ENCODE measurements around the gene CPT1A. TPM values are rescaled to one million over a fixed set of nuclear protein-coding genes. Genes with fewer than 3 reads are reported as not detected.

CPT1A gene
- total RNA-seq, 2 experiments from 2014 or later, result 21.3 to 24.6 TPM

DNA sequence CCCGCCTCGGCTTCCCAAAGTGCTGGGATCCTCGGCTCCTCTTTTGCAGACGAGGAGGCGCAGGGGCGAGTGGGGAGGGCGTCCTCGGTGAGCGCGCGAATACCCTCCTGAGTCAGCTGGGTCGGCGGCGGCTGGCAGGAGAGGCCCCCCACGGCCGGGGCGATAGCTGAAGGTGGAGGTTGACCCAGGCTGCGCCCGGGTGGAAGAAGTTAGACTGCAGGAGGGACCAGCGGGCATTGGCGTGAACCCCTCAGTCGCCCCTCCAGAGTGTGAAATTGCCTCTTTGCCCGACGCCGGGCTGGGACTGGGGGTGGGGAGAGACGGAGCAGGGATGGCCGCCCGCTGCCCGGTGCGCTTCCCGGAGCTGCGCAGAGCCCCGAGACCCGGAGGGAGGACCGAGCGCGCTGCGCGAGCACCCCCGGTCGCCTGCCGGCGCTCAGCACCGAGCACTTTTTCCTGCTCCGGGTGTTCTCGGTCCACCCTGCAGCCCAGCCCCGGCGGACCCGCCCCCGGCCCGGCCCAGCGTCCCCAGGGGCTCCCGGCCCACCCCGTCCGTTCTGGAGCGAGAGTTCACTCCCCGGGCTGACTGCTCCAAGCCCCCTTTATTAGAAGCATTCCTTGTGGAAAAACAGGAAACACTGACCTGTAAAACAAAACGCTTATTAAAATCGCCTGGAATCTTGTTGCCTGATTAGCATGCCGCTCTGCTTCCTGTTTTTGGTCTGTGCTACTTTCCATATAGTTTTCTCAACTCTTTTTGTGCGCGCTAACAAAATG lies 13.7 kb upstream of the CPT1A start:
- ChIA-PET CTCF (no interaction called here), POLR2A (no interaction called here)

DNA sequence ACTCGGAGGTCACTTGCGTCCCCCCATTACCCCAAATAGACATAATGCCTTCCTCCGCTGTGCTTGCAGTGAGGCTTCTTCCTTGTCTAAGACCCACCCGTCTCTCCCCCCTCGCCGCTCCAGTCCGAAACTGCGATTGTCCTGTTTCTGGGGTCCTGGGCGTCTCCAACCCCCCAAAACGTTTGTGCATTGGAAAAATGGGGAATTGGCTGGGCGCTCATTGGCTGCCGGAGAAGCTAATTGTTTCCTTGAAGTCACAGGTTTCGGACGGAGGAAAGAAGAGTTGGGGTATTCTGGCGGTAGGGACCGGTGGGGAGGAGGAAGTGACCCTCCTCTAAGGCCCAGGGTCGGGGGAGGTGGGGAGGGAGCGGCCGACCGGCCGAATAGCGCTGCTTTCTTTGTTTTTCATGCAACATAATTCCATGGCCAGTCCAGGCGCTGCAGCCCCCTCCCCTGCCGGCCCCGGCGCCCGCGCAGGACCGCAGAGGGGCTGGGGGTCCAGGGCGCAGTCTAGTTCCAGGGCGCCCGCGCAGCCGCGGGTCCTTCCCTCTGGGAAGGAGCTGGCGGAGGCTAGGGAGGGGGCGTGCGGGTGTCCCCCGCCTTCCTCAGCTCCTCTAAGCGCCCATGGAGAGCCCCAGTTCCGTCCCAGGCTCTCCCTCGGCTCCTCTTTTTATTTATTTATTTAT lies 12.7 kb upstream of the CPT1A start:
- ChIA-PET POLR2A (no interaction called here), CTCF (interaction anchor here (0.6 kb wide), 1 partner anchor 59 kb away, joined by 4 read pairs; no protein-coding TSS in a partner anchor)

DNA sequence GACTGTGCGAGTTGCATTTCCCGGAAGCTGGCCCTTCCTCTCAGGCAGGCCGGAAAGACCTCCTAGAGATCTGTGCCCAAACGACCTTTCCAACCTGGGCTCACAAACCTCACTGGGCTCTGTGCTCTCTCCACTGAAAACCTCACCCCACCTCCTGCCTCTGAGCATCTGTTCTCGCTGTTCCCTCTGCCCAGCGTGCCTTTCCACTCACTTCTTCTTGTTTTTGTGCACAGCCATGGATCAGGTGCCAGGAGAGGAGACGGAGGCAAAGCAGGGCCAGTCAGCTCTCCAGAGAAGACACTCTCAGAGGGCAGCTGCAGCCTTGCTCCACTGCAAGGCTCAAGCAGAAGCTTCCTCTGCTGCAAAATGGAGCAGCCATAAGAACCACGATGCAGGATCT lies 10.9 kb upstream of the CPT1A start:
- POLR2A ChIA-PET, result no interaction called here
- CTCF ChIA-PET, result interaction anchor here (0.6 to 0.7 kb wide), 2 partner anchors 20 to 605 kb away, joined by 3 to 4 read pairs; no protein-coding TSS in a partner anchor

DNA sequence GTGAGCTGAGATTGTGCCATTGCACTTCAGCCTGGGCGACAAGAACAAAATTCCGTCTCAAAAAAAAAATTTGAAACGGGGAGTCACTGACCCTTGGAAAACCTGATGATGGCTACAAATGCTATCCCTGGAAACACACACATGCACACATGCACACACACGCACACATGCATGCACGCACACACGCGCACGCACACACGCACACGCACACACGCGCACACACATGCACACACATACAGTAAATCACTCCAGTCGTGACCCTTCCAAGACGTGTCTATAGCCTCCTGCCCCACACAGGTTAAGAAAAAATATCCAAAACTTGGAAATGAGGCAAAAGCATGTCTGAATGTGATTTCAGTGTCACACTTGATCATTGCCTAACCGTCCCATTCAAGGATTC lies 6.7 kb upstream of the CPT1A start:
- ChIA-PET CTCF (no interaction called here), POLR2A (no interaction called here)

DNA sequence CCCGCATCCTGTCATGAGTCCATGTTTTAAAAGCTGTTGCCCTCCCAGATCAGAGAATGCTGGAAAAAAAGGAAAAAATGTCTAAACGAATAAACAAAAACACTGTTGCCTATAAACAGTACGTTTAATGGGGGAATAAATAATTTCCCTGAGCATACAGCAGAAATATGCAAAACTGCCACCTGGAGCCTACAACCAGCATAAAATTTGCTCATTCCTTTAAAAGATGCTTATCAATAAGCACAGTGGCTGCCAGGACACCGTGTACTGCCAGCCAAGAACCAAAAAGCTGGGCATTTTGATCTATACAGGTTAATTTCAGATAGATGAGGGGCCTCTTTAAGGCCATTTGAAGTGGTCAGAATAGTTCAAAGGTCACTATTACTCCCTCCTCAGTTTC lies 5.7 kb upstream of the CPT1A start:
- CTCF ChIA-PET, result no interaction called here
- POLR2A ChIA-PET, result no interaction called here

DNA sequence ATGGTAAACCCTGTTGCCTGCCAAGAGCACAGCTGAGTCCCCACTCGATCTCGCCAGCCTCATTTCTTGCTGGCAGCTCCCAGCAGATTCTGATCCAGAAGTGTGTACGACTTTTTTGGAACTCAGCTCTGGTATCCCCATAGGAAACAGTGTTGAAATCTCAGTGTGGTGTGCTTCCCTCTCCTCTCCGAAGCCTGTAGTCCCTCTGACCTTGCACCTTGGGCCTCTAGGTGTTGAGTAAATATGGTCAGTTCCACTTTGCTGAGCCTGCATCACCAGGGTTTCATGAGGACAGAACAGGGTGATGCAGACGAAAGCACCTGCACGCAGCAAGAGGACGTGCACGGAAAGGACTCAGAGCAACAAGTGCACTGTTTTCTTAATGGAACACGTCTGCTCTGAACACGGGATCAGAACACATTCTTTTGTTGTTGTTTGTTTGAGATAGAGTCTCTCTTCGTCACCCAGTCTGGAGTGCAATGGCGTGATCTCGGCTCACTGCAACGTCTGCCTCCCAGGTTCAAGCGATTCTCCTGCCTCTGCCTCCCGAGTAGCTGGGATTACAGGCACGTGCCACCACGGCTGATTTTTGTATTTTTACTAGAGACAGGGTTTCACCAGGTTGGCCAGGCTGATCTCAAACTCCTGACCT lies 3.8 kb upstream of the CPT1A start:
- ChIA-PET POLR2A (no interaction called here), CTCF (no interaction called here)

DNA sequence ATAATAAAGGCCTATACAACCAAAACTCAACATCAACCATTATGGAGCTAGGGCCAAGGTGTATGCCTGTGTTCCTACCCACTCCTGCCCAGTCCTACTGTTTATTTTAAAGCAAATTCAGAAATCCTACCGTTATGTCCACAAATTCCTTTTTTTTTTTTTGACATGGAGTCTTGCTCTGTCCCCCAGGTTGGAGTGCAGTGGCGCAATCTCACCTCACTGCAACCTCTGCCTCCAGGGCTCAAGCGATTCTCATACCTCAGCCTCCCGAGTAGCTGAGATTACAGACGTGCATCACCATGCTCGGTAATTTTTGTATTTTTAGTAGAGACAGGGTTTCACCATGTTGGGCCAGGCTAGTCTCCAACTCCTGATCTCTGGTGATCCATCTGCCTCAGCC lies 3.1 kb upstream of the CPT1A start:
- ChIA-PET POLR2A (no interaction called here), CTCF (interaction anchor here (1.0 kb wide), 1 partner anchor 171 kb away, joined by 4 read pairs; no protein-coding TSS in a partner anchor)

DNA sequence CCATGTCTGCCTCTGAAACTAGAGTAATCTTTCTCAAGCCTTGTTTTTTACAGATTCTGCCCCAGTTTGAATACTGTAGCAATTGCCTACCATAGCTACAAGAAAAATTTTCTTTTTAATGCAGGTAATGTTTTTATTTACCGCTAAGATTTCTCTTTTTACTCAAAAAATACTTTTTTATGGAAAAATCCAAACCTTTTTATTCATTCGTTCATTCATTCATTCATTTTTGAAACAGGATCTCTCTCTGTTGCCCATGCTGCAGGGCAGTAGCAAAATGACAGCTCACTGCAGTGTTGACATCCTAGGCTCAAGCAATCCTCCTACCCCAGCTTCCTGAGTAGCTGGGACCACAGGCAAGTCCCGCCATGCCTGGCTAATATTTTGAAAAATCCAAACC lies 2.7 kb upstream of the CPT1A start:
- ChIA-PET CTCF (interaction anchor here (1.0 to 1.4 kb wide), 4 partner anchors 19 to 205 kb away, joined by 3 to 5 read pairs (median 4); partner anchors contain the start of gene TPCN2), POLR2A (no interaction called here)

DNA sequence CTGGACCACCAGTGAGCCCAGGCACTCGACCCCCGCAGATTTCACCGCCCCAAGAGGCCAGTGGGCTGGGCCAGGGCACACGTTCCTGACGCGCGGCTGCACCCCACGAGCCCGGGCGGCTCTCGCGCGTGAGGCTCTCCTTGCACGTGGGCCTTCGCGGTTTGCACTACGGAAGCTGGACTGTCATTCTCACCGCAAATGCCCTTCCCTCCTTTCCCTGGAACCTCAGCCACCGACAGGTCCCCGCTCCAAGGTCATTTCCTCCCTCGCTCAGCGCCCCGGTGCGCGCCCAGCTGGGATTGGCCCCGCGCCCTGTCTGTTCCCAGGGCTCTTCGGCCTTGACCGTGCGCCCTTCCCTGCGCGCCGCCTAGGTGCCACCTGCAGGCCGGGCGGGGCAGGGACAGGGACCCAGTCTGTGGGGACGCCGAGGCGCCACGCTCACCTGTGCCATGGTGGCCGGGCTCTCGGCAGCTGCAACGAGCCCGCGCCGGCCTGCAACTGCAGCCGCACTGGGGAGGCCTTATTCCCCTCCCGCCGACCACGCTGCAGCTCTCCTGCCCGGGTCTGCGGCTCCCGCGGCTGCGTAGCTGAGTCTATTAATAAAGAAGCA lies 2.1 kb upstream of the CPT1A start:
- ChIA-PET CTCF (interaction anchor here (0.6 to 1.4 kb wide), 5 partner anchors 18 to 205 kb away, joined by 3 to 5 read pairs (median 4); partner anchors contain the start of gene TPCN2), POLR2A (interaction anchor here (0.6 to 0.7 kb wide), 2 partner anchors 40 to 41 kb away, joined by 3 to 4 read pairs; no protein-coding TSS in a partner anchor)

DNA sequence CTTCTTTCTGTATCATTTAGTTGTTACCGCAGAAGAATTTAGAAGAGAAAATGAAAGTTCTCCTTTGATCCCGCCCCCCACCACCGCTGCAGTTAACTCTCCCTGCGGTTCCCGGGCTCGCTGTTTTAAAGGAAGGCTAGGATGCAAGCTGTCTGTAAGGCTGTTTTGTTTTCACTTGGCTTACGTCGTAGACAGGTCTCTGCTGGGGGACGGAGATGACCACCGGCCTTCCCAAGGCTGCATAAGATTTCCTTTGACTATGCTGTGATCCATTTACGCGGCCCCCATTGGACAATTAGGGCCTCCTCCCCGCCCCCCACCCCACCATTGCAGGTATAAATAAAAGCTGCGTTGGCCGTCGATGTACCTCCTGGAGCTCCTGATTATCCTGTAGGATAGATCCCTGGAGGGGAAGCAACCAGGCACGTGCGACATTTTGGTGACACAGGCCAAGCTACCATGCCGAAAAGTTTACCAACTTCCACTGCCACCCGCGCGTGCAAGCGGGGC lies 1.4 kb upstream of the CPT1A start:
- ChIA-PET CTCF (interaction anchor here (1.0 to 1.4 kb wide), 4 partner anchors 18 to 206 kb away, joined by 3 to 5 read pairs (median 4); partner anchors contain the start of gene TPCN2), POLR2A (interaction anchor here (0.6 to 0.7 kb wide), 4 partner anchors 34 to 259 kb away, joined by 3 to 4 read pairs (median 4); no protein-coding TSS in a partner anchor)

DNA sequence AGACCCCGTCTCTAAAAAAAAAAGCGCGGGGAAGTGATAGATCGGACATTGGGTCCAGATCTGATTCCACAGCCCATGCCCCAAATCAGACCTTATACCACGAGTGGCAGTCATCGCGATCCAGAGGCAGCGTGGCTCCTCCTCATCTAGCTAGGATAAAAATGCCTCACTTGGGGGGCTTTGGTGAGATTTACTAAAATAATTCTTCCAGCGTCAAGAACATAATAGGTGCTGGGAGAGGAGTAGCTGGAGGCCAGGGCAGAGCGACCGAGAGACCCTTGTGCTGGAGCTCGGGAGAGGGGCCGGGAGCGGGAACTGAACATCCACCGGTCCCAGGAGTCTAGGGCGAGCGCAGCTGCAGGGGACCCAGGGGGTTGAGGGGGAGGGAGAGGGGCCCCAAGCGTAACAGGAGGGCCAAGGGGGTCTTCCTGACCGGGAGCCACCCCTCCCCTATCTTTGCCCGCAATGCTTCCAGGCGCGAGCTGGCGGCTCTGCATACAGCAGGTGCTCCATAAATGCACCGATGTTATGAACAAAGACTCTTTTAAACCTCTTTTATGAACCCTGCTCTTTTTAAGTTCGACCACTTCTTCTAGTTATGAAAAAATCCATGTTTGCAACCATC lies 823 bp upstream of the CPT1A start:
- ChIA-PET POLR2A (interaction anchor here (0.7 kb wide), 2 partner anchors 34 to 258 kb away, joined by 3 to 4 read pairs; no protein-coding TSS in a partner anchor), CTCF (interaction anchor here (1.0 kb wide), 1 partner anchor 44 kb away, joined by 3 read pairs; no protein-coding TSS in a partner anchor)

DNA sequence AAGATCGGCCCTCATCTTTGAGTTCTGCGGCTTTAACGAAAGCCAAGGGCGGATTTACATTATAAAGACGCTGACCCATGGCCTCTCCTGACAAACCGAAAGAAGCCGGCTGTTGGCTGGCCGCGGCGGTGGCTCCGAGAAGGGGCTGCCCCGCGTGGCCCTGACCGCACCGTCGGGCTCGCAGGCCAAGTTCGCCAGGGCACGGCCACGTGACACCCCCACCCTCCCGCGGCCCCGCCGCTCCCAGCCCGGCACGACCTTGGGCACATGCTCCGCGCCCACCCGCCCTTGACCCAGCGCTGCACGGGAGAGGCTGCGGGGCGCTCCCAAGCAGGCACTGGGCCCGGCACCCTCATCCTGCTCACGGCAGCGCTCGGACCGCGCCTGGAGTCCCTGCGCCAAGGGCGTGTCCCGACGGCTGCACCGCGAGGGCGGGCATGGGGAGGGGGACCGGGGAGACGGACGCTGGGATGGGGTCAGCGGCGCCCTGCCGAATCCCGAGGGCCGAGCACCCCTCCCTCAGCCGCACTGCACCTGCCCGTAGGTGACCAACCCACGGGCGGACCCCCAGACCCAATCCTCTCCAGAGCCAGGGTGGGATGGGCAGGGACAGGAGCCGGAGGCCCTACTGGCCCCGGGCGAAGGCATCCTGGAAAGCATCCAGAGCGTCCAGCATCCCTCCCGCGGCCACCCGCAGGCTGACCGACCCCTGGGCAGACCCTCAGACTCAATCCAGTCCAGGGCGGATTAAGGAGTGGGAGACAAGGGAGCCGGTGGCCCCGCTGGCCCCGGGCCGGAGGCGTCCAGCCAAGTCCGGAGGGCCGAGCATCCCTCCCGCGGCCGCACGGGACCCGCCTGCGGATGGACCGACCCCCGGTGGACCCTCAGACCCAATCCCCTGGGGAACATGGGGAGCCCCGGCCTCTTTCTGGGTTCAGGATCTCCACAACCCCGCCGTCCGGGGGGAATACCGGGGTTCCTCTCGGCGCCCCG lies 759 bp downstream of the CPT1A start:
- POLR2A ChIA-PET, result no interaction called here
- CTCF ChIA-PET, result no interaction called here

DNA sequence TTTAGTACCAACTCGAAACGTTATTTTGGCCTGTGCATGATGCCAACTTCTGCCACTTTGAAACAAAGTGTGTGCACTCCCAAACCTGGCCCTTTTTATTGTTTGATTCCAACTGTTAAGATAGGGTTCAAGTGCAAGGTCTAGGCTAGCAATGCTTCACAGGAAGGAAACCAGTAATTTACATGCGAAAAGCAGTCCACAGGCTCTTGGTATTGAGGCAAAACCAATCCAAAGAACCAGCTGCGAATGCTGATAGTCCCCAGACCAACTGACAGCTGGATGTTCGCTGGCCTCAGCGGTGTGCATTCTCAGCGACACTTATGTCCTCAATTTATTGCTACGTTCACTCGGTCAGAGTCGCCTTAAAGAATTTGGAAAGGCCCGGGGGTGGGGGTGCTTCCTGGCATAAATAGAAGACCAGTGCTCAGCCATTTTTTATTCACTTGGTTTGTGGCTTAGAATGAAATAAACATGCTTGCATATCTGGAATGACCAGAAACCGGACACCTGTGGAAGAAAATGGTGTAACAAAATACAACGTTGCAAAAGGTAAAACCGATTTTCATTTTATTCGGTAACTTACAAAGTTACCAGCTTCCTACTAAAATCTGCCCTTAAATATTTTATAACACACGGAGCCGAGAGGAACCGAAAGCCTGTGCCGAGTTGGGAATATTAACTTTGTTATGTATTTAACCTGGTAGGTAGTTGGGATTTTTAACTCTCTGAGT lies 1.6 kb downstream of the CPT1A start:
- POLR2A ChIA-PET, result no interaction called here

DNA sequence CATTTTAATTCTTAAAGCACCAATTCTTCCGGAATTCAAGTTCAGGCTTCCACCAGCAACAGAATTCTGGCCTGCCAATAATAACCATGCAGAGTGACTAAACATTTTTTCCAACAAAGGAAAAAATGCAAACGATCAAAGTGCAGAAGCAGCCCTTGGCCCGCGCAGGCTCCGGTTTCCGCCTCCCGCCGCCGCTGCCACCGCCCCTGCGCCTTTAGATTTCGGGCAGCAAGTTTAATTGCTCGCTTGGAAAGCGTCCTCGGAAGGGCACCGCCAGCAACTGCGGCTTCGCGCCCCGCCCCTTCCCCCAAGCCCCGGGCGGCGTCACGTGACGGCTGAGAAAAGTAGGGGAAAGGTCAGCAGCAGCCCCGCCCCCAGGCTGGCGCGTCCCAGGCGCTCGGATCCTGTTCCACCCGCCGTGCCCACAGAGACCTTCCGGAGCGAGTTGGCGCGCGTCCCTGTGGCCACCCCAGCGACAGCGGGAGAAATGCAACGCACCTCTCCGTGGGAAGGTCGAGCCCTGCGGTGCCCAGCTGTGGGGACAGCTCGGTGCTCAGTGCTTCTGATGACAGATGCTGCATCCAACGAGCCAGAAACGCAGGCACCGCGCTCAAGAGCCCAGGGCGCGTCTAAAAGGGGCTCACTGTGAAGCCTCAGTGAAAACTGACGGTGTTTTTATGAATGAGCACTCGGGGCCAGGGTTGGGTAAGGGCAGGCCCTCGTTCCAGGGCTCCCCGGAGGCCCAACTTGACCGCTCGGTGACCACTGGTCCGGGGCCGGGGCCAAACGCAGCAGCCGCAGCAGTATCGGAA lies 2.5 kb downstream of the CPT1A start:
- CTCF ChIA-PET, result no interaction called here
- POLR2A ChIA-PET, result interaction anchor here (0.6 kb wide), 2 partner anchors 223 to 836 kb away, joined by 3 to 6 read pairs; no protein-coding TSS in a partner anchor

More for the DNA sequence above, 1.6 kb downstream of the CPT1A start:
- CTCF ChIA-PET, result no interaction called here

DNA sequence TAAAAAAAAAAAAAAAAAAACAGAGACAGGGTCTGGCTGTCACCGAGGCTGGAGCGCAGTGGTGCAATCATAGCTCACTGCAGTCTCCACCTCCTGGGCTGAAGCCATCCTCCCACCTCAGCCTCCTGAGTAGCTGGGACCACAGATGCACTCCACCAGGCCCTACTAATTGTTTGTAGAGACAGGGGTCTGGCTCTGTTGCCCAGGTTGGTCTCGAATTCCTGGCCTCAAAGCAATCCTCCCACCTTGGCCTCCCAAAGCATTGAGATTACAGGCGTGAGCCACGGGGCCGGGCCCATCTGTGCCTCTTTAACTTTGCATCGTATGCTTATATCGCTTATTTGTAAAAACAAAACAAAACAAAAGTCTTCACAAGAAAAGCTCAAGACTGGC lies 3.1 kb downstream of the CPT1A start:
- POLR2A ChIA-PET, result interaction anchor here (0.6 kb wide), 2 partner anchors 222 to 837 kb away, joined by 3 to 6 read pairs; no protein-coding TSS in a partner anchor
- CTCF ChIA-PET, result no interaction called here
